ELF-1 (cell line): ENCODE results near the gene COX6B2.
"Not testable (repeated sequence)": the region's sequence is repeated elsewhere in the genome, so short reads cannot be mapped to it uniquely, and the experiment has no call there.

Experiments used
- DNase-seq: peaks from one replicate; pipeline ENCODE4 v3.0.0-alpha.2; 2016; ENCODE audit warnings: low read depth, low spot score

COX6B2 gene

GRCh38 chr19:55341595-55342531 lies 12.7 kb downstream of the COX6B2 start:
- DNase-seq: no peak

DNA sequence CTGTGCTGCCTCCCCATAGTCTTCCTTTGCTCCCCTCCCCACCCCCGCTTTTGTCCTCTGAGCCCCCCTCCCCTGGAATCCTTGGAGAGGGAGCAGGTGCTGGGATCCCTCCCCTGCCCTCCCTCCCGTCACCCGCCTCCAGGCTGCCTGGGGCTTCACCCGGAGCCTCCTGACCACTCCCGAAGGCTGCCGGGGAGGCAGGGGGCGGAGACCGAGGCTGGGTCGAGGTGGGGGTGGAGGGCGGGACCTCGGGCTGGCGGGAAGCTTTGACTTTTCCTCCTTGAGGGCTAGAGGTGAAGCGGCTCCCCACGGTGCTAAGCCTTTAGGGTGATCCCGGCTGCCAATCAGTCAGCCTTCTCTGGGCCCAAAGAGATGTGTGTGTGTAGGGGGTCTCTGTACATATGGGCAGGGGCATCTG lies 13.3 kb downstream of the COX6B2 start:
- peak; percentile 67 for DNase-seq

- peak; percentile 36 for DNase-seq
These were observed 13.8 kb downstream of the COX6B2 start for GRCh38 chr19:55340784-55341147.

- peak; percentile 47 for DNase-seq
These were observed 14.4 kb downstream of the COX6B2 start for GRCh38 chr19:55339889-55340783.

- peak; percentile 100 for DNase-seq
These were observed 15.2 kb downstream of the COX6B2 start, which contains the start of gene KMT5C for GRCh38 chr19:55339105-55339888. Gene KMT5C, plus strand, starts transcription at chr19:55339876. Its CDS starts 2,061 bp downstream, at chr19:55341937.

DNA sequence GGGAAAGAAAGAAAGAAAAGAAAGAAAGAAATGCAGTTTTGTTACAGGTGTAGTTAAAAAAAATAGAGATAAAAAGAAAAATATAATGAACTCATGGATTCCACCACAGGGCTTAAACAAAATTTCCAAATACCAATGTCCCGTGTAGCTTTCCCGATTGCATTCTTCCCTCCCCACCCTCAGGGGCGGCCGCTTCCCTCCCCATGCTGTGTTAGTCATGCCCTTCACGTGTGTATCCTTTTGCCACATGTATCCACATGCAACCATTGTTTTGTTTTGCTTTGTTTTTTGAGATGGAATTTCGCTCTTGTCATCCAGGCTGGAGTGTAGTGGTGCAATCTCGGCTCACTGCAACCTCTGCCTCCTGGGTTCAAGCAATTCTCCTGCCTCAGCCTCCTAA lies 18.4 kb downstream of the COX6B2 start:
- DNase-seq: no peak

DNA sequence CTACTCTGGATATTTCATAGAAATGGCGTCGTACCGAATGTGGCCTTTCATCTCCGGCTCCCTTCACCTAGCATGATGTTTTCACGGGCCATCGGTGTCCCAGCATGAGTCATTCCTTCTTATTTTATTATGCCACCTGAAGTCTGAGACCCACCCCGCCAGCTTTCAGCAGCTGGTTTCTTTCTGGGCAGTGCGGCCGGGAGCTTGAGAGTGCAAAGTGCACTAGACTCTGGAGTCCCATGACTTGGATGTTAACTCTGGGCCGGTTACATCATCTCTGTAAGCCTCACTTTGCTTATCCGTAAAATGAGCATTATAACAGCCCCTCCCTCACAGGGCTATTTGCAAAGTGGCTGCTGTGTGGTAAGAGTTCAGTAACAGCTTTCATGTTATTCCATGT lies 20.6 kb downstream of the COX6B2 start:
- no peak for DNase-seq

GRCh38 chr19:55329791-55330190 lies 24.7 kb downstream of the COX6B2 start:
- DNase-seq: not testable (repeated sequence)

DNA sequence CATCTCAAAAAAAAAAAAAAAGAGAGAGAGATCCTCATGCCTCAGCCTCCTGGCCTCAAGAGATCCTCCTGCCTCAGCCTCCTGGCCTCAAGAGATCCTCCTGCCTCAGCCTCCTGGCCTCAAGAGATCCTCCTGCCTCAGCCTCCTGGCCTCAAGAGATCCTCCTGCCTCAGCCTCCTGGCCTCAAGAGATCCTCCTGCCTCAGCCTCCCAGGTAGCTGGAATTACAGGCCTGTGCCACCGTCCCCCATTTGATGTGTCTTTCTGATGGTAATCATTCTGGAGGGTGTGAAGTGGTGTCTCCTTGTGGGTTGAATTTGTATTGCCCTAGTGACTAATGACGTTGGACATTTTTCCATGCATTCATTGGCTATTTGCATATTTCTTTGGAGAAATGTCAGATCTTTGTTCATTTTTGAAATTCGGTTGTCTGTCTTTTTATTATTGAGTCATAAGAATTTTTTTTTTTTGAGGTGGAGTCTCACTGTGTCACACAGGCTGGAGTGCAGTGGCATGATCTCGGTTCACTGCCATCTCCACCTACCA lies 25.7 kb downstream of the COX6B2 start:
- not testable (repeated sequence) for DNase-seq

DNA sequence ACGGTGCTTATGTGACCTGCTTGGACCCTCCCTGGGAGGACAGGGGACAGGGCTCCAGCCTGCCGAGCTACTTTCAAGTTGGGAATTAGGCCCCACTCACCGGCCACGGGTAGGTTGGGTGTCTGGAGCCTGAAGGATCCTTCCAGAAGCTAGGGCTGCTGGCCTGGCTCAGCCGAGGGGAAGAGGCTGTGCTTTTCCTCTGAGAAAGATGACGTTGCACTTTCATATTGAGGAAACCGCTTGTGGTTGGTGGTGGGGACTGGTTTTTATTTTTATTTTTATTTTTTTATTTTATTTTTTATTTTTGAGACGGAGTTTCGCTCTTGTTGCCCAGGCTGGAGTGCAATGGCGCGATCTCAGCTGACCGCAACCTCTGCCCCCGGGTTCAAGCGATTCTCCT lies 29.3 kb downstream of the COX6B2 start, which contains the start of gene TMEM150B:
TMEM150B (minus strand) TSS at position 170 of the 400 bp plus-strand sequence. CDS start 4,305 bp downstream, outside the sequence.
- DNase-seq: no peak

- no peak for DNase-seq
These were observed 29.9 kb downstream of the COX6B2 start for GRCh38 chr19:55324662-55325061.

DNA sequence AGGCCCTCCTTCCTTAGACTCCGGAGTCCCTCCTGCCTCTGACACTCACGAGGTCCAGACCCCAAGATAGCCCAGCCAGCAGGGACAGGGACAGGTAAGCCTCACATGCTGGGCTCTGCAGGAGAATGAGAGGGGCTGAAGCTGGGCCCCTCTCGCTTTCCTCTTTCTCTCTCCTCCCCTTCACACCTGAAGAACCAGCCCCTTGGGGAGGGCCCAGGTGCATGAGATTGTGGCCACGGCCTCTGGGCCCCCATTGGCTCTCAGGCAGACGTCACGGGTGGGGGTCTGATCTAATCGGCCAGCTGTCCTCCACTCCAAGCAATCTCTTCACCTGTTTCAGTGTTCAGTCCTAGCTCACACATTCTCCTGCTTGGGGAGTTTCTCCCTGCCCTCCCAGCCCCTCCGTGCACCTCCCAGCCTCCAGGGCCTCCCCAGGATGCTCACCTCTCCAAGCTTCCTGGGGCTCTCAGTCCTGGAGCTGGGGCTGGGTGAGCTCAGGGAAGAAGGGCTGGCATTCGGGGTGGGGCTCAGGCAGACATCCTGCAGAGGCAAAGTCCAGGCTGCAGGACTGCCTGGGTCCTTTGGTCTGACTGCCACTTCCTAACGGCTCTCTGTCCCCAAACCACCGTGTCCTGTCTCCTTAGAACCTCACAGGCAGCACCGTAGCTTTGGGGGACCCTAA lies 32.2 kb downstream of the COX6B2 start:
- no peak for DNase-seq

- DNase-seq: no peak
These were observed 32.9 kb downstream of the COX6B2 start for GRCh38 chr19:55321466-55322137.

GRCh38 chr19:55320844-55321419 lies 33.6 kb downstream of the COX6B2 start:
- no peak for DNase-seq

- DNase-seq: peak; percentile 91
These were observed 34.7 kb downstream of the COX6B2 start for GRCh38 chr19:55319785-55320184.

DNA sequence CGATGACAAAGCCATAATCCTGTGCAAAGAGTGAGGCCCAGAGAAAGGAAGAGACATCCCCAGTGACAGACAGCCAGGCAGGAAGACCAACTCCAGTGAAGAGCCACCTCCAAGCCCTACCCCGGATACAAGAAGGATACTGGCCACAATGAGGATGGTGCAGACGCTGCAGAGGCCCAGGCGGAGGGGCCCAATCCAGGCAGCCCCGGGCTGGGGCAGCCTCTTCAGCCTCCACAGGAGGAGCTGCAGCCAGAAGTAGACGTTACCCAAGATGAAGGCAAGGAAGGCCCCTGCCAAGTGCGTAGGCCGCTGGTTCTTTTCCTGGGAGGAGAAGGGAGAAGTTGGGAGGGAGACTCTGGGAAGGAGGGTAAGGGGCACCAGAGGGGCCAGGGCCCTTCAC lies 37.9 kb downstream of the COX6B2 start:
- DNase-seq: no peak

DNA sequence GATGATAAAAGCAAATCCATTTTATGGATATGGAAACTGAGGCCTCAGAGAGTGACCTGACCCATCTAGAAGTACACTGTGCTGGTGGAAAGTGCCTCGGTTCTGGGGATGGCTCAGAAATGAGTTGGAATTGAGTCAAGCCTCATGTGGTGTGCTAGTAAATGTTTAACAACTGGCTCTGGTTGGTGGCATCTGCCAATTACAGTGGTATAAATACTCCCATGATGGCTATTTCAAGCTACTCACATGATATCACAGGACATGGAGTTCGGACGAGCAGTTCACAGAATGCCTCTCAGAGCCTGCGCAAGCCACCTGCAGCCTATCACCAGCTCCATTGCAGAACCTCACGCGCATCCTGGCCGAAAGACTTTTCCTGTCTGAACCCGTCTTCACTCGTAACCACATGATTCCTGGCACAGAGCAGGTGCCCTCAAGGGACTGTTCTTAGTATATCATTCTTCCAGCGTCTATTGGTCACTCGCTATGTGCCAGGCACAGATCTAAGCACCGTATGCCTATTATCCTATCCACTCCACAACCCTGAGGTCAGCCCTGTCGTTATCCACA lies 38.5 kb downstream of the COX6B2 start:
- no peak for DNase-seq

- DNase-seq: no peak
These were observed 40.1 kb downstream of the COX6B2 start for GRCh38 chr19:55314396-55314795.
